Activated CD8-positive, alpha-beta memory T cell treated with anti-CD3 and anti-CD28 coated beads, Interleukin-2, amount 50 U/mL, for 1 hour (primary cell): ENCODE measurements around the gene FBXL13.
"Not testable (repeated sequence)": the region's sequence is repeated elsewhere in the genome, so short reads cannot be mapped to it uniquely, and the experiment has no call there.

Experiments used
- DNase-seq: peaks from one replicate; pipeline ENCODE4 v3.0.0-alpha.2; 2020; ENCODE audit errors: extremely low read depth

The FBXL13 gene

GRCh38 chr7:103079836-103080235 is 5.2 kb upstream of the FBXL13 start:
- DNase-seq: no peak

GRCh38 chr7:103078226-103078625 is 3.6 kb upstream of the FBXL13 start:
- not testable (repeated sequence) for DNase-seq

- DNase-seq: no peak
These were observed 2.7 kb upstream of the FBXL13 start for GRCh38 chr7:103077318-103077717.

- DNase-seq: no peak
These were observed 2.2 kb upstream of the FBXL13 start for GRCh38 chr7:103076764-103077163.

GRCh38 chr7:103075337-103075918 is 832 bp upstream of the FBXL13 start:
- peak; percentile 41 for DNase-seq

GRCh38 chr7:103073989-103074518 is 542 bp downstream of the FBXL13 start:
- DNase-seq: no peak

- DNase-seq: no peak
These were observed 3.6 kb downstream of the FBXL13 start for GRCh38 chr7:103071000-103071399.

GRCh38 chr7:103068414-103069403 is 5.9 kb downstream of the FBXL13 start:
- DNase-seq: no peak

GRCh38 chr7:103065667-103066066 is 8.9 kb downstream of the FBXL13 start:
- no peak for DNase-seq

- no peak for DNase-seq
These were observed 10.7 kb downstream of the FBXL13 start for GRCh38 chr7:103063895-103064294.

GRCh38 chr7:103059471-103059870 is 15.1 kb downstream of the FBXL13 start:
- DNase-seq: no peak

- no peak for DNase-seq
These were observed 16.5 kb downstream of the FBXL13 start for GRCh38 chr7:103058122-103058521.

GRCh38 chr7:103056006-103056405 is 18.6 kb downstream of the FBXL13 start:
- not testable (repeated sequence) for DNase-seq

- DNase-seq: no peak
These were observed 23.1 kb downstream of the FBXL13 start for GRCh38 chr7:103051519-103051918.

- no peak for DNase-seq
These were observed 25.8 kb downstream of the FBXL13 start for GRCh38 chr7:103048833-103049232.

- not testable (repeated sequence) for DNase-seq
These were observed 32.8 kb downstream of the FBXL13 start for GRCh38 chr7:103041815-103042214.

GRCh38 chr7:103037823-103038739 is 36.5 kb downstream of the FBXL13 start:
- DNase-seq: not testable (repeated sequence)

GRCh38 chr7:103037476-103037822 is 37.1 kb downstream of the FBXL13 start:
- no peak for DNase-seq

- DNase-seq: not testable (repeated sequence)
These were observed 40.3 kb downstream of the FBXL13 start for GRCh38 chr7:103034318-103034717.

GRCh38 chr7:103031781-103032180 is 42.8 kb downstream of the FBXL13 start:
- DNase-seq: no peak

- no peak for DNase-seq
These were observed 43.6 kb downstream of the FBXL13 start for GRCh38 chr7:103031024-103031423.

GRCh38 chr7:103025341-103025740 is 49.3 kb downstream of the FBXL13 start:
- no peak for DNase-seq
